Endothelial cell (in vitro differentiated cells): Measurements from ENCODE around the gene LYZL4. TPM values are rescaled to one million over a fixed set of nuclear protein-coding genes. Genes with fewer than 3 reads are reported as not detected.

Experiments
- DNase-seq: peaks from one replicate; pipeline ENCODE4 v3.0.0; 2021; ENCODE audit warnings: low spot score
- H3K27ac Mint-ChIP-seq: one replicate; pipeline ENCODE4 v1.8.0; 2021; ENCODE audit warnings: mixed read lengths, inconsistent platforms; ENCODE audit not compliant: unreplicated experiment
- H3K27me3 Mint-ChIP-seq: one replicate; pipeline ENCODE4 v1.8.0; 2021; ENCODE audit warnings: mild to moderate bottlenecking, moderate library complexity, mixed read lengths, inconsistent platforms; ENCODE audit not compliant: unreplicated experiment
- H3K36me3 Mint-ChIP-seq: one replicate; pipeline ENCODE4 v1.8.0; 2021; ENCODE audit warnings: mild to moderate bottlenecking, low read depth, mixed read lengths, inconsistent platforms; ENCODE audit not compliant: unreplicated experiment
- H3K4me1 Mint-ChIP-seq: one replicate; pipeline ENCODE4 v1.8.0; 2021; ENCODE audit warnings: mild to moderate bottlenecking, mixed read lengths, inconsistent platforms; ENCODE audit not compliant: unreplicated experiment
- H3K4me3 Mint-ChIP-seq: one replicate; pipeline ENCODE4 v1.8.0; 2021; ENCODE audit warnings: mild to moderate bottlenecking, mixed read lengths, inconsistent platforms; ENCODE audit not compliant: unreplicated experiment
- H3K9me3 Mint-ChIP-seq: one replicate; pipeline ENCODE4 v1.8.0; 2021; ENCODE audit warnings: mixed read lengths, inconsistent platforms; ENCODE audit not compliant: unreplicated experiment
- total RNA-seq: library from RNA; stranded (reverse); fragmentation: NEBNext Ultra II Directional; extraction: Animal tissue kit (Norgen Biotek cat#: 25700); gene quantifications from one replicate; pipeline ENCODE4 v1.2.1, GENCODE V29; 2021; ENCODE audit not compliant: unreplicated experiment
- TF ChIP-seq, protein P1 (sequence below): fragments of 200-600 bp; sonication (generic); IDR thresholded peaks from one replicate; pipeline ENCODE4 v1.5.0; 2021; ENCODE audit warnings: antibody characterized with exemption; ENCODE audit not compliant: unreplicated experiment

Gene LYZL4
- total RNA-seq, 1 donor from 2014 or later = not detected

DNA sequence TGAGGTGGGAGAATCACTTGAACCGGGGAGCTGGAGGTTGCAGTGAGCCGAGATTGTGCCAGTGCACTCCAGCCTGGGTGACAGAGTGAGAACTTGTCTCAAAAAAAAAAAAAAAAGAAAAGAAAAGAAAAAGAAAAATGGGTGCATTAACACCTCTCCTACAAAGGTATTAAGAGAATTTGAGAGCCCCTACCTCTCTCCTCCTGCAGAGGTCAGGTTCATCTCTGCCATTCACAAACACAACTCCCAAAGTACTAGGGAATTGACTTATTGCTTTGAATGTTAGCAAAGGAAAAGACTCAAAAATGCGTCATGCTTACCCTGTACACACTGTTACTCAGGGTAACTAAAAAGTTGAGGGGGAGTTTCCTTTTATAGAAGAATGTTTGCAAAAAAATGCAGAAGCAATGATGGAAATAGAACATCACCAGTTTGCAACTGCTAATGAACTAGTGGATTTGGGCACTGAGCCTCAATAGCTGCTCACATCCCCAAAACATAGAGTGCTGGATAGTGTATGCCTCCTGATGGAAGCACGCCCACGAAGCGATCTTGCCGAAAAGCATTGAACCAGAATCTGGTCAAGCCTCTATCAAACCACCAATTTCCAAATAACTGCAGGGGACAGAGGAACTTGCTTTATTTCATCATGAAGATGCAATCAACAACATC lies 15.5 kb upstream of the LYZL4 start:
- Mint-ChIP-seq H3K4me3 (no peak overlapping the region), H3K9me3 (no peaks in the 10 kb centered on the region), H3K36me3 (no peaks in the 10 kb centered on the region), H3K4me1 (peaks cover 6% of the 10 kb centered on the region), H3K27me3 (peaks cover 2% of the 10 kb centered on the region), H3K27ac (no peak overlapping the region)
- TF ChIP-seq, protein P1, sequence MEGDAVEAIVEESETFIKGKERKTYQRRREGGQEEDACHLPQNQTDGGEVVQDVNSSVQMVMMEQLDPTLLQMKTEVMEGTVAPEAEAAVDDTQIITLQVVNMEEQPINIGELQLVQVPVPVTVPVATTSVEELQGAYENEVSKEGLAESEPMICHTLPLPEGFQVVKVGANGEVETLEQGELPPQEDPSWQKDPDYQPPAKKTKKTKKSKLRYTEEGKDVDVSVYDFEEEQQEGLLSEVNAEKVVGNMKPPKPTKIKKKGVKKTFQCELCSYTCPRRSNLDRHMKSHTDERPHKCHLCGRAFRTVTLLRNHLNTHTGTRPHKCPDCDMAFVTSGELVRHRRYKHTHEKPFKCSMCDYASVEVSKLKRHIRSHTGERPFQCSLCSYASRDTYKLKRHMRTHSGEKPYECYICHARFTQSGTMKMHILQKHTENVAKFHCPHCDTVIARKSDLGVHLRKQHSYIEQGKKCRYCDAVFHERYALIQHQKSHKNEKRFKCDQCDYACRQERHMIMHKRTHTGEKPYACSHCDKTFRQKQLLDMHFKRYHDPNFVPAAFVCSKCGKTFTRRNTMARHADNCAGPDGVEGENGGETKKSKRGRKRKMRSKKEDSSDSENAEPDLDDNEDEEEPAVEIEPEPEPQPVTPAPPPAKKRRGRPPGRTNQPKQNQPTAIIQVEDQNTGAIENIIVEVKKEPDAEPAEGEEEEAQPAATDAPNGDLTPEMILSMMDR = no peak
- DNase-seq = no peak

DNA sequence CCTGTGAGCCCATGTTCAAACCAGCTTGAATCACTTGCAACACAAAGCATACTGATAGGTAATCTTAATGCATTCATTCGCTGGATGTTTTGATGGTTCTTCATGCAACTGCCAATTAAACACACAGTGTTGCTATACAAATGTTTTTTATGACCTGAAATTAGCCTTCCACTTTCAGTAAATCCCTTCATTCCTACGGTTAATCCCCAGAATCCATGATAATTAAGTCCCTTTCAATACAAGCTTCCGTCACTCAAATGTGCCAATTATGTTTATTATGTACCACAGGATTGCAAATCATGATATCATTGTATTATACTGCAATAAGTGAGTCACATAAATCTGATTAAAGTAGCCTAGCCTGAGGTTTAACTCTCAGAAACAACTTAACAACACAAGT lies 14.5 kb upstream of the LYZL4 start:
- Mint-ChIP-seq H3K27ac (no peak overlapping the region), H3K4me1 (peaks cover 6% of the 10 kb centered on the region), H3K9me3 (no peaks in the 10 kb centered on the region), H3K27me3 (peaks cover 2% of the 10 kb centered on the region), H3K36me3 (no peaks in the 10 kb centered on the region), H3K4me3 (no peak overlapping the region)
- TF ChIP-seq, protein P1 = no peak
- no peak for DNase-seq

DNA sequence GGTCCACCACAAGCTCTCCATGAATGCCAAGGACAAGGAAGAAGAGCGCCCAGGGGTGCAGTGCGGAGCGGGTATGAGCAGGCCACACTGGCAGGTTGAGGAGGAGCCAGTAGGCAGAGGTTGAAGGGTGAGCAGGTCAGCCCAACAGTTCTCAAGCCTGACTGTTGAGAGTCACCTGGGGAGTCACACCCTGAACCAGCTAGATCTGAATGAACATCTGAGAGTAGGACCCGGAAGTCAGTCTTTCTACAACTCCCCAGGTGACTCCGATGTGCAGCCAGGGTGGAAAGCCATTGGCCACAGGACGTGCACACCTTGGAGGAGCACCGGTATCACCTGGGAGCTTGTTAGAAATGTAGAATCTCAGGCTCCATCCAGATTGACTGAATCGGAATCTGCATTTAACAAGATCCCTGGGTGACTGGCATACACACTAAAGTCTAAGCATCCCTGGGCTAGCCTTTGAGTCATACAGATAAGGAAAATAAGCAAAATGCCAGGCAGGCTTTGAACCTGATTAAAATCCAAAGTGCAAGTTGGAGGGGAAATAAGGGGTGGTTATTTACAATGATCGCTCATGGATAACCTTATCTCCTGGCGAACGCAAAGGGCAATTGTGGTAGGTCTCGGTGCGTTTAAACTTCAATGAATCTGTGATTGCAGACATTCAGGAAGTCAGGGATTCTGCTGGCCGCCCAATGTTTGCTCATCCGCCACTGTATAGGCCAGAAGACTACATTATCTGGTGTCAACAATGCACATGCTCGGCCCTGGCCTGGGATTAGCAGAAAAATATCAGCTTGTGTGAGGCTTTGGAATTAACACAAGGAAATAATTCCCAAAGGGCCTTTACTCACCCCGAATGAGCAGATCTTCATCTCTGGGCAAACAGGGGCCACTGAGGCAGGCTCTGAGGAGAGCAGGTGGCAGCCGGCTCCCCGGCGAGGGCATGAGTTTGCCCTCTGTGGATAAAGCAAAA lies 11.7 kb upstream of the LYZL4 start:
- TF ChIP-seq, protein P1 = no peak
- Mint-ChIP-seq H3K4me3 (no peak overlapping the region), H3K27me3 (no peaks in the 10 kb centered on the region), H3K9me3 (no peaks in the 10 kb centered on the region), H3K4me1 (no peaks in the 10 kb centered on the region), H3K36me3 (no peaks in the 10 kb centered on the region), H3K27ac (no peak overlapping the region)
- DNase-seq = no peak

DNA sequence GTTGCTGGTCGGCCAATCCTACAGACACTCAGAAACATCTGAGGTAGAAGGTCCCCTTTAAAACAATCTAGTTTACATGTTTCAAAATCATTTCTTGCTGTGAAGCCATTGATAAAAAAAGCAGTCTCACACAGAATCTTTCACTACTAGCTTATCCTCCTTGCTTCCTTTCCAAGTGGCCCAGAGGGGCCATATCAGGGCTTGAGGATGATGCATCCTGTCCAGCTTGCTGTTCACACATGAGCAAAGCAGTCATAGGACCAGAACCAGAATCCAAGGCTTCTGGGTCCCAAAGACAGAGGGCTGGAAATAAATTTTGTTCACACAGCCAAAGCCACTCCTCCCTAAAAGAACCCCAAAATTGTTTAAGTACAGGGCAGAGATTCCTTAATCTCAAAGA lies 9.2 kb upstream of the LYZL4 start:
- H3K36me3 Mint-ChIP-seq = no peaks in the 10 kb centered on the region
- DNase-seq = no peak
- peaks cover 8% of the 10 kb centered on the region for H3K4me1 Mint-ChIP-seq
- no peak overlapping the region for H3K27ac Mint-ChIP-seq
- no peak overlapping the region for H3K4me3 Mint-ChIP-seq
- H3K27me3 Mint-ChIP-seq = no peaks in the 10 kb centered on the region
- TF ChIP-seq, protein P1 = no peak
- no peaks in the 10 kb centered on the region for H3K9me3 Mint-ChIP-seq
